H9 (cell line): Measurements from ENCODE around the gene DVL3. TPM values are rescaled to one million over a fixed set of nuclear protein-coding genes. Genes with fewer than 3 reads are reported as not detected.

Experiments used
- DNase-seq: peaks from one replicate; pipeline ENCODE4 v3.0.0-alpha.2; 2017
- H2AFZ ChIP-seq: one replicate; pipeline ENCODE4 v1.6.1; 2013; ENCODE audit warnings: mild to moderate bottlenecking, low read length, control low read depth, moderate library complexity
- H2AK5ac ChIP-seq: 2 replicates; pipeline ENCODE4 v1.6.1; 2013; ENCODE audit warnings: low read length, control low read depth, mixed read lengths; ENCODE audit not compliant: insufficient read length
- H2BK120ac ChIP-seq: one replicate; pipeline ENCODE4 v1.6.1; 2013; ENCODE audit warnings: low read depth, mild to moderate bottlenecking, low read length, control low read depth, inconsistent platforms; ENCODE audit not compliant: poor library complexity, severe bottlenecking
- H2BK12ac ChIP-seq: 2 replicates; pipeline ENCODE4 v1.6.1; 2013; ENCODE audit warnings: low read length, control low read depth, mixed read lengths, low read depth; ENCODE audit not compliant: insufficient read length
- H2BK15ac ChIP-seq: 2 replicates; pipeline ENCODE4 v1.6.1; 2013; ENCODE audit warnings: low read depth, low read length, control low read depth
- H2BK20ac ChIP-seq: one replicate; pipeline ENCODE4 v1.6.1; 2013; ENCODE audit warnings: low read depth, mild to moderate bottlenecking, low read length, control low read depth, inconsistent platforms; ENCODE audit not compliant: poor library complexity, severe bottlenecking
- H2BK5ac ChIP-seq: 2 replicates; pipeline ENCODE4 v1.6.1; 2013; ENCODE audit warnings: low read length, control low read depth, mixed read lengths; ENCODE audit not compliant: insufficient read length
- H3K14ac ChIP-seq: 2 replicates; pipeline ENCODE4 v1.6.1; 2013; ENCODE audit warnings: low read length, control low read depth; ENCODE audit not compliant: insufficient read depth
- H3K18ac ChIP-seq: 2 replicates; pipeline ENCODE4 v1.6.1; 2013; ENCODE audit warnings: low read depth, mild to moderate bottlenecking, mixed read lengths, low read length, control low read depth; ENCODE audit not compliant: insufficient read length
- H3K23ac ChIP-seq: 2 replicates; pipeline ENCODE4 v1.6.1; 2013; ENCODE audit warnings: low read length, control low read depth, mixed read lengths, low read depth; ENCODE audit not compliant: insufficient read length
- H3K23me2 ChIP-seq: 2 replicates; pipeline ENCODE4 v1.6.1; 2013; ENCODE audit warnings: low read depth, mild to moderate bottlenecking, mixed read lengths, low read length, control low read depth; ENCODE audit not compliant: insufficient read length, poor library complexity, severe bottlenecking
- H3K27ac ChIP-seq: 2 replicates; pipeline ENCODE4 v1.5.1; 2013; ENCODE audit warnings: low read length, control low read depth, mixed read lengths, low read depth; ENCODE audit not compliant: insufficient read length
- H3K27me3 ChIP-seq: 2 replicates; pipeline ENCODE4 v1.6.1; 2013; ENCODE audit warnings: low read length, control low read depth, inconsistent platforms; ENCODE audit not compliant: insufficient read depth
- H3K4ac ChIP-seq: 2 replicates; pipeline ENCODE4 v1.6.1; 2013; ENCODE audit warnings: low read depth, mild to moderate bottlenecking, control low read depth, inconsistent platforms, low read length, moderate library complexity
- H3K4me1 ChIP-seq: 2 replicates; pipeline ENCODE4 v1.6.1; 2013; ENCODE audit warnings: low read length, control low read depth, inconsistent platforms; ENCODE audit not compliant: insufficient read depth
- H3K4me2 ChIP-seq: 2 replicates; pipeline ENCODE4 v1.6.1; 2013; ENCODE audit warnings: low read length, control low read depth, mixed read lengths; ENCODE audit not compliant: insufficient read length, insufficient read depth
- H3K56ac ChIP-seq: 2 replicates; pipeline ENCODE4 v1.6.1; 2013; ENCODE audit warnings: low read depth, mild to moderate bottlenecking, mixed read lengths, low read length, control low read depth; ENCODE audit not compliant: insufficient read length
- H3K79me1 ChIP-seq: 2 replicates; pipeline ENCODE4 v1.6.1; 2013; ENCODE audit warnings: low read depth, mild to moderate bottlenecking, moderate library complexity, low read length, control low read depth, inconsistent platforms; ENCODE audit not compliant: insufficient read depth, poor library complexity, severe bottlenecking
- H3K79me2 ChIP-seq: 2 replicates; pipeline ENCODE4 v1.6.1; 2013; ENCODE audit warnings: low read length, control low read depth, inconsistent platforms; ENCODE audit not compliant: insufficient read depth
- H3K9ac ChIP-seq: 2 replicates; pipeline ENCODE4 v1.6.1; 2013; ENCODE audit warnings: low read length, control low read depth, mixed read lengths; ENCODE audit not compliant: insufficient read length; ENCODE audit errors: extremely low read depth
- H3K9me3 ChIP-seq: one replicate; pipeline ENCODE4 v1.6.1; 2013; ENCODE audit warnings: low read depth, low read length, inconsistent platforms; ENCODE audit not compliant: control insufficient read depth
- H3T11ph ChIP-seq: one replicate; pipeline ENCODE4 v1.6.1; 2013; ENCODE audit warnings: mild to moderate bottlenecking, low read length, control low read depth, inconsistent platforms
- H4K20me1 ChIP-seq: one replicate; pipeline ENCODE4 v1.6.1; 2013; ENCODE audit not compliant: control insufficient read depth, insufficient read length, insufficient read depth
- H4K5ac ChIP-seq: 2 replicates; pipeline ENCODE4 v1.6.1; 2013; ENCODE audit warnings: low read depth, mild to moderate bottlenecking, mixed read lengths, low read length, control low read depth; ENCODE audit not compliant: insufficient read length
- H4K8ac ChIP-seq: replicated peaks from 2 replicates; pipeline ENCODE4 v1.6.1; 2013; ENCODE audit warnings: low read length, control low read depth, mixed read lengths, low read depth; ENCODE audit not compliant: insufficient read length
- H4K91ac ChIP-seq: 2 replicates; pipeline ENCODE4 v1.6.1; 2013; ENCODE audit warnings: low read depth, mild to moderate bottlenecking, moderate library complexity, mixed read lengths, low read length, control low read depth; ENCODE audit not compliant: insufficient read length
- H3K27ac Mint-ChIP-seq, 3 experiments: 2 replicates in 2 of 3; 3 replicates in 1 of 3; pipeline ENCODE4 v1.8.0; 2020 to 2021; ENCODE audit warnings: mixed read lengths in 3 of 3, mild to moderate bottlenecking in 1 of 3, moderate library complexity in 1 of 3
- H3K27me3 Mint-ChIP-seq: 2 replicates; pipeline ENCODE4 v1.8.0; 2021; ENCODE audit warnings: low read depth, mild to moderate bottlenecking, moderate library complexity, mixed read lengths
- H3K36me3 Mint-ChIP-seq, 3 experiments: 2 replicates in 2 of 3; 3 replicates in 1 of 3; pipeline ENCODE4 v1.8.0; 2020 to 2021; ENCODE audit warnings: low read depth in 3 of 3, mixed read lengths in 3 of 3; ENCODE audit not compliant: insufficient read depth in 1 of 3
- H3K4me1 Mint-ChIP-seq, 2 experiments: 2 replicates each; pipeline ENCODE4 v1.8.0; 2020; ENCODE audit warnings: mixed read lengths in 2 of 2
- H3K4me3 Mint-ChIP-seq, 2 experiments: 2 replicates in 1 of 2; 3 replicates in 1 of 2; pipeline ENCODE4 v1.8.0; 2020 to 2021; ENCODE audit warnings: mild to moderate bottlenecking in 2 of 2, mixed read lengths in 2 of 2, moderate library complexity in 1 of 2
- H3K9me3 Mint-ChIP-seq, 2 experiments: 2 replicates in 1 of 2; 3 replicates in 1 of 2; pipeline ENCODE4 v1.8.0; 2020; ENCODE audit warnings: mild to moderate bottlenecking in 2 of 2, mixed read lengths in 2 of 2, moderate library complexity in 1 of 2
- CTCF ChIP-seq: fragments of 200-600 bp; sonication (generic); conservative IDR thresholded peaks from 3 replicates; pipeline ENCODE4 v1.8.0; 2021; ENCODE audit warnings: antibody characterized with exemption, mild to moderate bottlenecking
- WGBS: extraction: QIAGEN DNeasy Blood & Tissue Kit; methylation state at CpG from one replicate; pipeline ENCODE4 v1.1.7; 2013; ENCODE audit warnings: missing lambda C conversion rate, low lambda C conversion rate, mixed read lengths; ENCODE audit not compliant: insufficient read length; ENCODE audit errors: extremely low coverage; 5-methylcytosine and 5-hydroxymethylcytosine counted together
- total RNA-seq: library from RNA; stranded (reverse); gene quantifications from 2 replicates; pipeline ENCODE4 v1.2.1, GENCODE V29; 2021

Gene DVL3
- total RNA-seq, 1 experiment from 2014 or later, result 64.7 TPM

- no peak for TF ChIP-seq CTCF
- H2BK20ac ChIP-seq, result no peak overlapping the region
- H3K27ac Mint-ChIP-seq, result peak overlapping the region; percentile 72 to 93 (median 88); a peak in 4 of 7 replicates
Observed at GRCh38 chr3:184183679-184184078, 28.5 kb downstream of the DVL3 start.

More at GRCh38 chr3:184183679-184184078, 28.5 kb downstream of the DVL3 start:
- peaks cover 14% of the 10 kb centered on the region for H3K23me2 ChIP-seq
- no peak overlapping the region for H3T11ph ChIP-seq
- H2AFZ ChIP-seq, result no peak overlapping the region
- H4K20me1 ChIP-seq, result no peaks in the 10 kb centered on the region
- no peak overlapping the region for H3K4me2 ChIP-seq
- no peak overlapping the region for H3K27ac ChIP-seq
- no peak for DNase-seq
- Mint-ChIP-seq H3K9me3 (no peaks in the 10 kb centered on the region; a peak in 1 of 5 replicates), H3K27me3 (peaks cover 1% of the 10 kb centered on the region; the same call in 1 of the 2 replicates), H3K36me3 (peaks cover 62 to 80% (median 72%) of the 10 kb centered on the region in 3 experiments), H3K4me3 (no peak overlapping the region), H3K4me1 (peaks cover 25 to 29% of the 10 kb centered on the region in 2 experiments)
- no peak overlapping the region for H3K9ac ChIP-seq
- H3K79me2 ChIP-seq, result peaks cover 5% of the 10 kb centered on the region; the same call in 1 of the 2 replicates
- H4K8ac ChIP-seq, result no peak overlapping the region
- no peaks in the 10 kb centered on the region for H3K27me3 ChIP-seq
- no peaks in the 10 kb centered on the region for H3K4me1 ChIP-seq
- no peak overlapping the region for H2BK120ac ChIP-seq
- no peak overlapping the region for H4K91ac ChIP-seq
- no peak overlapping the region for H3K56ac ChIP-seq
- H3K79me1 ChIP-seq, result peaks cover 5% of the 10 kb centered on the region
- H4K5ac ChIP-seq, result no peak overlapping the region
- H3K23ac ChIP-seq, result no peak overlapping the region
- H2BK12ac ChIP-seq, result no peak overlapping the region
- H3K9me3 ChIP-seq, result no peaks in the 10 kb centered on the region
- H3K14ac ChIP-seq, result no peak overlapping the region
- H3K18ac ChIP-seq, result no peak overlapping the region
- no peak overlapping the region for H3K4ac ChIP-seq
- no peak overlapping the region for H2BK15ac ChIP-seq
- H2BK5ac ChIP-seq, result no peak overlapping the region
- no peak overlapping the region for H2AK5ac ChIP-seq
- no CpG with 5 or more reads among the region's 5 CpGs for WGBS
